Activated CD8-positive, alpha-beta T cell treated with anti-CD3 and anti-CD28 coated beads, Interleukin-2, amount 10 ng/mL, durations not matched to agents 7 days and 5 days (primary cell): Measurements from ENCODE around the gene GAD1. TPM values are rescaled to one million over a fixed set of nuclear protein-coding genes. Genes with fewer than 3 reads are reported as not detected.

ENCODE experiments used
- ATAC-seq: fragments of 150-1000 bp; cut with Tn5 transposase; one replicate; pipeline ENCODE4 v1.10.0; 2021; ENCODE audit warnings: moderate library complexity
- CTCF ChIA-PET: fragments of 350-600 bp; sonication (Branson Sonifier 250); formaldehyde crosslinking; loops from one replicate; lab custom pipeline; 2021; ENCODE audit warnings: antibody characterized with exemption; lab: Charles Lee
- POLR2A ChIA-PET: fragments of 350-600 bp; sonication (Branson Sonifier 250); formaldehyde crosslinking; loops from one replicate; lab custom pipeline; 2021; ENCODE audit warnings: antibody characterized with exemption; lab: Charles Lee
- DNase-seq: peaks from one replicate; pipeline ENCODE4 v3.0.0-alpha.2; 2020
- H3K27ac Mint-ChIP-seq: one replicate; pipeline ENCODE4 v1.8.0; 2021; ENCODE audit warnings: mild to moderate bottlenecking, mixed read lengths
- H3K27me3 Mint-ChIP-seq: one replicate; pipeline ENCODE4 v1.8.0; 2021; ENCODE audit warnings: low read depth, mixed read lengths
- H3K36me3 Mint-ChIP-seq: one replicate; pipeline ENCODE4 v1.8.0; 2021; ENCODE audit warnings: low read depth, mixed read lengths
- H3K4me1 Mint-ChIP-seq: one replicate; pipeline ENCODE4 v1.8.0; 2021; ENCODE audit warnings: low read depth, mixed read lengths
- H3K4me3 Mint-ChIP-seq: one replicate; pipeline ENCODE4 v1.8.0; 2021; ENCODE audit warnings: mild to moderate bottlenecking, mixed read lengths
- H3K9me3 Mint-ChIP-seq: one replicate; pipeline ENCODE4 v1.8.0; 2022; ENCODE audit warnings: mixed read lengths; ENCODE audit not compliant: insufficient read depth
- total RNA-seq, 2 experiments: library from RNA; stranded (reverse); gene quantifications; one replicate each; pipeline ENCODE4 v1.2.3, GENCODE V29; 2021

Gene GAD1
- total RNA-seq: 1 to 10 TPM; 1.6 to 2.2 TPM

GRCh38 chr2:170816504-170817092, at the start of gene GAD1:
Gene GAD1, plus strand, starts transcription at chr2:170816887. Its CDS starts 1,705 bp downstream, at chr2:170818592.
- Mint-ChIP-seq H3K4me1 (peaks cover 59% of the 10 kb centered on the region), H3K27ac (peak within 1 kb of the TSS; percentile 55), H3K36me3 (peaks cover 2% of the 10 kb centered on the region), H3K4me3 (peak within 1 kb of the TSS; percentile 77), H3K27me3 (peaks cover 88% of the 10 kb centered on the region), H3K9me3 (no peaks in the 10 kb centered on the region)
- ATAC-seq (peak; percentile 70), DNase-seq (peak; percentile 80)
- ChIA-PET CTCF (interaction anchor here (0.6 to 7.8 kb wide), 19 partner anchors 26 to 580 kb away, joined by 3 to 93 read pairs (median 3); partner anchors contain the start of gene GORASP2), POLR2A (interaction anchor here (0.6 to 0.8 kb wide), 2 partner anchors 113 to 446 kb away, joined by 3 to 5 read pairs; partner anchors contain the start of gene GORASP2)

GRCh38 chr2:170770008-170770605, 46.6 kb upstream of the GAD1 start, which contains the start of gene ERICH2:
Gene ERICH2, plus strand, starts transcription at chr2:170770378. Its CDS starts 304 bp downstream, at chr2:170770682.
- Mint-ChIP-seq H3K4me1 (peaks cover 13% of the 10 kb centered on the region), H3K27me3 (peaks cover 30% of the 10 kb centered on the region), H3K27ac (peak within 1 kb of the TSS; percentile 78), H3K9me3 (no peaks in the 10 kb centered on the region), H3K4me3 (peak within 1 kb of the TSS; percentile 90), H3K36me3 (no peaks in the 10 kb centered on the region)
- ChIA-PET POLR2A (interaction anchor here (0.7 kb wide), 1 partner anchor 408 kb away, joined by 3 read pairs; no protein-coding TSS in a partner anchor), CTCF (interaction anchor here (0.5 to 2.1 kb wide), 5 partner anchors 9 to 361 kb away, joined by 3 to 6 read pairs (median 4); partner anchors contain the start of gene GAD1)
- DNase-seq (peak; percentile 60), ATAC-seq (peak; percentile 61)

GRCh38 chr2:170770606-170771420, 45.9 kb upstream of the GAD1 start:
- peak; percentile 90 for ATAC-seq
- peak; percentile 77 for DNase-seq
- H3K4me3 Mint-ChIP-seq: peak overlapping the region; percentile 90
- peaks cover 35% of the 10 kb centered on the region for H3K27me3 Mint-ChIP-seq
- CTCF ChIA-PET: interaction anchor here (0.9 to 2.1 kb wide), 4 partner anchors 10 to 361 kb away, joined by 3 to 6 read pairs (median 4); no protein-coding TSS in a partner anchor
- peaks cover 13% of the 10 kb centered on the region for H3K4me1 Mint-ChIP-seq
- H3K27ac Mint-ChIP-seq: peak overlapping the region; percentile 78
- POLR2A ChIA-PET: no interaction called here
- H3K9me3 Mint-ChIP-seq: no peaks in the 10 kb centered on the region
- no peaks in the 10 kb centered on the region for H3K36me3 Mint-ChIP-seq

GRCh38 chr2:170771421-170771937, 45.2 kb upstream of the GAD1 start:
- POLR2A ChIA-PET: no interaction called here
- no peak for ATAC-seq

GRCh38 chr2:170772295-170772694, 44.4 kb upstream of the GAD1 start:
- ChIA-PET CTCF (interaction anchor here (0.7 to 1.1 kb wide), 4 partner anchors 10 to 411 kb away, joined by 3 to 5 read pairs (median 3); no protein-coding TSS in a partner anchor), POLR2A (no interaction called here)
- H3K27ac Mint-ChIP-seq: no peak overlapping the region
- H3K27me3 Mint-ChIP-seq: peaks cover 35% of the 10 kb centered on the region
- H3K4me1 Mint-ChIP-seq: peaks cover 13% of the 10 kb centered on the region
- H3K4me3 Mint-ChIP-seq: no peak overlapping the region
- no peak for DNase-seq
- ATAC-seq: no peak
- no peaks in the 10 kb centered on the region for H3K9me3 Mint-ChIP-seq
- no peaks in the 10 kb centered on the region for H3K36me3 Mint-ChIP-seq

More at GRCh38 chr2:170771421-170771937, 45.2 kb upstream of the GAD1 start:
- H3K36me3 Mint-ChIP-seq: no peaks in the 10 kb centered on the region
- CTCF ChIA-PET: interaction anchor here (0.9 to 2.1 kb wide), 2 partner anchors 11 to 410 kb away, joined by 5 to 6 read pairs; no protein-coding TSS in a partner anchor
- H3K4me1 Mint-ChIP-seq: peaks cover 13% of the 10 kb centered on the region
- peaks cover 35% of the 10 kb centered on the region for H3K27me3 Mint-ChIP-seq
- no peaks in the 10 kb centered on the region for H3K9me3 Mint-ChIP-seq
- H3K27ac Mint-ChIP-seq: peak overlapping the region; percentile 30
- peak overlapping the region; percentile 67 for H3K4me3 Mint-ChIP-seq
- no peak for DNase-seq

GRCh38 chr2:170774074-170774473, 42.6 kb upstream of the GAD1 start:
- peaks cover 13% of the 10 kb centered on the region for H3K4me1 Mint-ChIP-seq
- POLR2A ChIA-PET: no interaction called here
- DNase-seq (no peak), ATAC-seq (no peak)
- H3K9me3 Mint-ChIP-seq: no peaks in the 10 kb centered on the region
- H3K27me3 Mint-ChIP-seq: peaks cover 42% of the 10 kb centered on the region
- no peak overlapping the region for H3K27ac Mint-ChIP-seq
- CTCF ChIA-PET: no interaction called here
- H3K4me3 Mint-ChIP-seq: no peak overlapping the region
- H3K36me3 Mint-ChIP-seq: no peaks in the 10 kb centered on the region

GRCh38 chr2:170778900-170779299, 37.8 kb upstream of the GAD1 start:
- no peaks in the 10 kb centered on the region for H3K36me3 Mint-ChIP-seq
- ChIA-PET CTCF (interaction anchor here (1.8 kb wide), 1 partner anchor 34 kb away, joined by 6 read pairs; no protein-coding TSS in a partner anchor), POLR2A (no interaction called here)
- H3K4me1 Mint-ChIP-seq: no peaks in the 10 kb centered on the region
- H3K4me3 Mint-ChIP-seq: no peak overlapping the region
- ATAC-seq (no peak), DNase-seq (no peak)
- H3K9me3 Mint-ChIP-seq: no peaks in the 10 kb centered on the region
- peaks cover 28% of the 10 kb centered on the region for H3K27me3 Mint-ChIP-seq
- no peak overlapping the region for H3K27ac Mint-ChIP-seq

DNA sequence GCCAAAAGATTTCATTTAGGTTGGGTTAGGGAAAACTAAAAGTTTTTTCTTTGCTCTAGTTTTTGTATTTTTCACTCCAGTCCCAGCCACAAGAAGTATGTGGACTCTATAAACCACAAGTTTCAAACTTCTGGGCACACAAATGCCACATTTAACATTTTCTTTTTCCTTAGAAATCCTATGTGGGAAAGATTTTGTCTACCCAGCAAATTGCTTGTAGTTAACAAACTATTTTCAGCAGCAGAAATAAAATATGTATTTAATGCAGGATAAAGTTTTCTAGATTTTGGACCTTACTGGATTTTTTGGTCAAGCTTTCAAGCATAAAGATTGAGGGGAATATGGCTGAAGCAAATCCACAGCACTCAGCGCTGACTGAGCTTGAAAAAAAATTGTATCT, 37.4 kb upstream of the GAD1 start:
- no peak overlapping the region for H3K27ac Mint-ChIP-seq
- CTCF ChIA-PET: interaction anchor here (1.8 kb wide), 1 partner anchor 33 kb away, joined by 6 read pairs; no protein-coding TSS in a partner anchor
- POLR2A ChIA-PET: no interaction called here
- H3K9me3 Mint-ChIP-seq: no peaks in the 10 kb centered on the region
- H3K36me3 Mint-ChIP-seq: no peaks in the 10 kb centered on the region
- H3K4me3 Mint-ChIP-seq: no peak overlapping the region
- DNase-seq (no peak), ATAC-seq (no peak)
- no peaks in the 10 kb centered on the region for H3K4me1 Mint-ChIP-seq
- H3K27me3 Mint-ChIP-seq: peaks cover 26% of the 10 kb centered on the region

DNA sequence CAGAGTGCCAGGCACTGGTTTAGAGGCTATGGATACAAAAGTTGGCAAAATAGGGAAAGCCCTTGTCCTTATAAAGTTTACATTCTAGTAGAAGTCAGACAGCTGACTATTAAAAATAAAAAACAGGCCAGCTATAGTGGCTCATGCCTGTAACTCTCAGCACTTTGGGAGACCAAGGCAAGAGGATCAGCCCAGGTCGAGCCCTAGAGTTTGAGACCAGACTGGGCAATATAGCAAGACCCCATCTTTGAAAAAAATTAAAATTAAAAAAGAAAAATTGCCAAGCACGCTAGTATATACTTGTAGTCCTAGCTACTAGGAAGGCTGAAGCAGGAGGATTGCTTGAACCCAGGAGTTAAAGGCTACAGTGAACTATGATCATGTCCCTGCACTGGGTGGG, 34.0 kb upstream of the GAD1 start:
- CTCF ChIA-PET: no interaction called here
- Mint-ChIP-seq H3K27ac (no peak overlapping the region), H3K4me1 (no peaks in the 10 kb centered on the region), H3K9me3 (no peaks in the 10 kb centered on the region), H3K4me3 (no peak overlapping the region), H3K27me3 (peaks cover 25% of the 10 kb centered on the region), H3K36me3 (no peaks in the 10 kb centered on the region)
- DNase-seq: no peak
- POLR2A ChIA-PET: no interaction called here
- no peak for ATAC-seq

DNA sequence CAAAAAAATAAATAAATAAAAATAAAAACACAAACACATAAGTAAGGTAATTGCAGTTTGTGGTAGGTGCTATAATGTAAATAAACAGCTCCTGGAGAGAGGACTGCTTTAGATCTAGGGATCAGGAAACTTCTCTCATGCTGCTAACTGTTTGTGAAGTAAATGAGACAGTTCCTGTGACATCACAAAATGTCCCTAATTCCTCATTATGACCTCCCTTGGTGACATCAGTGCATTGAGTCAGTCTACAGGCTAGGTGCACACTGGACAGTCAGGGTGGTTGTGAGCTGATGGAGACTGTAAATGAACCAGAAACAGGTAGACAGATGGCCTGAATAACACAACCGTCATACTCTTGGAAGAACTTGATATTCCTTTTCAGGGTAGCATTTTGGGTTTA, 33.1 kb upstream of the GAD1 start:
- H3K27me3 Mint-ChIP-seq: peaks cover 25% of the 10 kb centered on the region
- ATAC-seq: no peak
- CTCF ChIA-PET: interaction anchor here (1.2 kb wide), 1 partner anchor 29 kb away, joined by 3 read pairs; no protein-coding TSS in a partner anchor
- no peaks in the 10 kb centered on the region for H3K4me1 Mint-ChIP-seq
- DNase-seq: no peak
- H3K36me3 Mint-ChIP-seq: no peaks in the 10 kb centered on the region
- H3K27ac Mint-ChIP-seq: no peak overlapping the region
- no peaks in the 10 kb centered on the region for H3K9me3 Mint-ChIP-seq
- H3K4me3 Mint-ChIP-seq: no peak overlapping the region
- POLR2A ChIA-PET: no interaction called here

DNA sequence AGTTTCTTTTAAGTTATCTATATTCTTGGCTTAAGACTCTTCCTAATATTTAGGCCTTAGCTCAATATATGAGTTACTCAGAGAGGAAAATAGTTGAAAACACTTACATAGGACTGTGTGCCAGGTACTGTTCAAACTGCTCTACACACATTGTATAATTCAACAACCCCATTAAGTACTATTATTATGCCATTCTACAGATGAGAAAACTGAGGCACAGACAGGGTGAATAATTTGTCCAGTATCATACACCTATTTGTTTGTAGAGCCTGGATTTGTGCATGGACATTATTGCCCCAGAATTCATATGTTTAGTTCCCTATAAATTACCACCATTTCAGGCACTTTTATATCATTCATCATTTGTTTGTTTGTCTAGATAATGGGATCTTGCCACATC, 17.7 kb upstream of the GAD1 start:
- Mint-ChIP-seq H3K27me3 (peaks cover 23% of the 10 kb centered on the region), H3K27ac (no peak overlapping the region), H3K4me1 (no peaks in the 10 kb centered on the region), H3K9me3 (no peaks in the 10 kb centered on the region), H3K4me3 (no peak overlapping the region), H3K36me3 (no peaks in the 10 kb centered on the region)
- DNase-seq: no peak
- ChIA-PET POLR2A (no interaction called here), CTCF (no interaction called here)
- no peak for ATAC-seq
